Measurements from ENCODE around the gene BCL2.

DNA sequence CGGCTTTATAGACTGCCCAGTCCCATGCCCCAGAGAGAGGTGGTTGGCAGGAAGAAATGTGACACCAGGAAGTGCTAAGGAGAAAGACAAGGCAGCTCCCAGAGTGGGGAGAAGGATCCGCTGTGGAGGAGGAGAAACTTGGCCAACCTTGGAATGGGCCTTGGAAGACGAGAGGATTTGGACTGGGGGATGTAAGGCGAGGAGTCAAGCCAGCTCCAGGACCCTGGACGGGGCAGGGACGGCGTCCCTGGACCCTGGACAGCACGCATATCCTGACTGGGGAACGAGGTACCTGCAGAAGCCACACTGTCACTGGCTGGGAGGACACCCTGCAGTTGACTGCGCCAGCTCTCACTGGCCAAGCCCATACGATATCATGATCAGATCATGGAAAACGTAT, 153.4 kb downstream of the BCL2 start:
- no peak for TF ChIP-seq CEBPB (IDR thresholded peaks at IDR 0.05)
- TF ChIP-seq TAF1 (IDR thresholded peaks at IDR 0.05; ENCODE audit: low read depth): no peak
- TF ChIP-seq, protein P1, sequence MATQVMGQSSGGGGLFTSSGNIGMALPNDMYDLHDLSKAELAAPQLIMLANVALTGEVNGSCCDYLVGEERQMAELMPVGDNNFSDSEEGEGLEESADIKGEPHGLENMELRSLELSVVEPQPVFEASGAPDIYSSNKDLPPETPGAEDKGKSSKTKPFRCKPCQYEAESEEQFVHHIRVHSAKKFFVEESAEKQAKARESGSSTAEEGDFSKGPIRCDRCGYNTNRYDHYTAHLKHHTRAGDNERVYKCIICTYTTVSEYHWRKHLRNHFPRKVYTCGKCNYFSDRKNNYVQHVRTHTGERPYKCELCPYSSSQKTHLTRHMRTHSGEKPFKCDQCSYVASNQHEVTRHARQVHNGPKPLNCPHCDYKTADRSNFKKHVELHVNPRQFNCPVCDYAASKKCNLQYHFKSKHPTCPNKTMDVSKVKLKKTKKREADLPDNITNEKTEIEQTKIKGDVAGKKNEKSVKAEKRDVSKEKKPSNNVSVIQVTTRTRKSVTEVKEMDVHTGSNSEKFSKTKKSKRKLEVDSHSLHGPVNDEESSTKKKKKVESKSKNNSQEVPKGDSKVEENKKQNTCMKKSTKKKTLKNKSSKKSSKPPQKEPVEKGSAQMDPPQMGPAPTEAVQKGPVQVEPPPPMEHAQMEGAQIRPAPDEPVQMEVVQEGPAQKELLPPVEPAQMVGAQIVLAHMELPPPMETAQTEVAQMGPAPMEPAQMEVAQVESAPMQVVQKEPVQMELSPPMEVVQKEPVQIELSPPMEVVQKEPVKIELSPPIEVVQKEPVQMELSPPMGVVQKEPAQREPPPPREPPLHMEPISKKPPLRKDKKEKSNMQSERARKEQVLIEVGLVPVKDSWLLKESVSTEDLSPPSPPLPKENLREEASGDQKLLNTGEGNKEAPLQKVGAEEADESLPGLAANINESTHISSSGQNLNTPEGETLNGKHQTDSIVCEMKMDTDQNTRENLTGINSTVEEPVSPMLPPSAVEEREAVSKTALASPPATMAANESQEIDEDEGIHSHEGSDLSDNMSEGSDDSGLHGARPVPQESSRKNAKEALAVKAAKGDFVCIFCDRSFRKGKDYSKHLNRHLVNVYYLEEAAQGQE (IDR thresholded peaks at IDR 0.05; ENCODE audit: low read depth): no peak

Measured in Ishikawa (cell line).